ENCODE results near the gene IL24. TPM values are rescaled to one million over a fixed set of nuclear protein-coding genes. Genes with fewer than 3 reads are reported as not detected.

Gene IL24
- total RNA-seq, 1 donor from 2014 or later, result 3.1 TPM

DNA sequence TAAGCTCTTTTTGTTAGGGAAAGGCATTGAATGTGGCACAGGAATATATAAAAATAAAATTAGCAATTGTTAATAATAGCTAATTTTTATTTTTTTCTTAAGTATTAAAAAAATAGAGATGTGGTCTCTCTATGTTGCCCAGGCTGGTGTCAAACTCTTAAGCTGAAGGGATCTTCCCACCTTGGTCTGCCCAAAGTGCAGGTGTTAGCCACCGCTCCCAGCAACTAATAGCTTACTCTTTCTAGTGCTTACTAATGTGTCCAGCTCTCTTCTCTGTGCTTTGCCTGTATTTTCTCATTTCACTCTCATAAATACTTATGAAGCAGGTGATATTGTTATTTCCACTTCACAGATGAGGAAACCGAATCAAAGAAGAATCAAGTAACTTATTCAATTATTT lies 13.4 kb upstream of the IL24 start:
- no peak overlapping the region for H3K4me3 Mint-ChIP-seq (ENCODE audit: low read depth)

DNA sequence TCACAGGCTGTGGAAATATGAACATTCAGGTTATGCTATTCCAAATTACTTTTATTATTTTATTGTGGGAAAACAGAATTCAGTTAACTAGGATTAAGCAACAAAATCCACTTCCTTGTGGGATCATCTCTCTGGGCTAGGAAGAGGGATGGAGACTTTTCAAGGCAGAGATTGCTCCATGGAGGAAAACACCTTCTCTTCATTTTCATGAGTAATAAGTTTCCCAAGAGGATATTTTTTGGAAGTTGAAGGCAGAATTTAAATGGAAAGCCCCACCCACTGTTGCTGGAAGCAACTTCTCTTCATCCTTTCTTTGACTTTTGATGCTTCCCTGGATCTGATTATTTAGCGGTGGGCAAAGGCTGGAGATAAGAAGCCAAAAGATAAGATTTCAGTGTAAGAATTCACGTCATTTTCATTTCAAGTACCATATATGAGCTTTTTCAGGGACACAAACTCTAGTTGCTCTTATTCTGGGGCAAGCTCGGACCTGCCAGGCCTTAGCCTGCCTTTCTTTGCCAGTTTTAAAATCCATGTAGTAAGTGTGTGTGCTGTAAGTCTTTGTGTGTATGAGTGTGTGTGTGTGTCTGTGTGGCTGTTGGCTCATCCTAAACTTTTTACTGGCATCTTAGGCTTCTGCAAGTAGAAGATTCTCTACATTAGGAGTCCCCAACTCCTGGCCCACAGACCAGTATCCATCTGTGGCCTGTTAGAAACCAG lies 11.7 kb upstream of the IL24 start:
- H3K4me1 Mint-ChIP-seq (ENCODE audit: low read depth), result peaks cover 24% of the 10 kb centered on the region
- H3K36me3 Mint-ChIP-seq (ENCODE audit: low read depth), result peaks cover 6% of the 10 kb centered on the region
- peaks cover 22% of the 10 kb centered on the region for H3K27me3 Mint-ChIP-seq (ENCODE audit: low read depth)
- no peaks in the 10 kb centered on the region for H3K9me3 Mint-ChIP-seq
- intact Hi-C loops (cut with micrococcal nuclease), result no loop called here
- no peak overlapping the region for H3K4me3 Mint-ChIP-seq (ENCODE audit: low read depth)
- DNase-seq (ENCODE audit: low spot score), result no peak
- H3K27ac Mint-ChIP-seq, result no peak overlapping the region

More for the DNA sequence above, 13.4 kb upstream of the IL24 start:
- H3K27ac Mint-ChIP-seq, result no peak overlapping the region
- H3K27me3 Mint-ChIP-seq (ENCODE audit: low read depth), result peaks cover 22% of the 10 kb centered on the region
- H3K36me3 Mint-ChIP-seq (ENCODE audit: low read depth), result peaks cover 6% of the 10 kb centered on the region
- peaks cover 7% of the 10 kb centered on the region for H3K9me3 Mint-ChIP-seq
- intact Hi-C loops (cut with micrococcal nuclease), result no loop called here
- no peak for DNase-seq (ENCODE audit: low spot score)
- H3K4me1 Mint-ChIP-seq (ENCODE audit: low read depth), result peaks cover 9% of the 10 kb centered on the region

DNA sequence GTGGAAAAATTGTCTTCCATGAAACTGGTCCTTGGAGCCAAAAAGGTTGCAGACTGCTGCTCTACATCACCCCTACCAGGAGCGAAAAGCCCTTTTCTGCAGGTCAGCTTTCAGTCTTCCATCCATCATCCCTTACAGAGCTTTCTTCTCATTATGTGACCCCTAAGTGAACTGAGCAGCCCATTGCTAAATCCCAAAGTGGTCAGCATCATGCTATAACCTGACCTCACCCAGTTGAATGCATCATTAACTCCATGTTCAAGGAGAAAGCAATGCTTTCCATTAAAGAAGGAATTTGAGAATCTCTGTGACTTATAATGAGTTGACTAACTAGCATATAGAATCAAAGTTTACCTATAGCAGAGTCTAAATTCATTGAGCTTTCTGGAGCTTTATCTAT lies 10.4 kb upstream of the IL24 start:
- H3K36me3 Mint-ChIP-seq (ENCODE audit: low read depth), result peaks cover 6% of the 10 kb centered on the region
- H3K4me3 Mint-ChIP-seq (ENCODE audit: low read depth), result no peak overlapping the region
- no peaks in the 10 kb centered on the region for H3K9me3 Mint-ChIP-seq
- peaks cover 22% of the 10 kb centered on the region for H3K27me3 Mint-ChIP-seq (ENCODE audit: low read depth)
- intact Hi-C loops (cut with micrococcal nuclease), result no loop called here
- no peak overlapping the region for H3K27ac Mint-ChIP-seq
- DNase-seq (ENCODE audit: low spot score), result no peak
- H3K4me1 Mint-ChIP-seq (ENCODE audit: low read depth), result peaks cover 38% of the 10 kb centered on the region

DNA sequence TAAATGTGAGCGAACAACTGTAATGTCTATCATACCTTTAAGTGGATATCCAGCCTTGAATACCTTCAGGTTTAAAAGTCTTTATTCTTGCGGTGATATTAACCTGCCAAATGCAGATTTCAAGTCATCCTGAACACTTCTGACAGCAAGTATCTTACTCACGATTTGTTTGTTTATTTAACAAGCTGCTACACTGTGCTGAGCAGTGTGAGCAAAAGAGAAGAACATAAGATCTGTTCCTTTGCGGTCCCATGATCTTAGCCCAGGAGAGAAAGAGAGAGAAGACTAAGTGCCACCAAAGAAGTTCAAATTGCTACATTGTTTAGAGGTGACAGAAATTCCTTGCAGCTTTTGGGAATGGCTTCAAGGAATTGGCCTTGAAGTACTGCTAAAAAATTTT lies 9.5 kb upstream of the IL24 start:
- intact Hi-C loops (cut with micrococcal nuclease), result no loop called here
- H3K27me3 Mint-ChIP-seq (ENCODE audit: low read depth), result peaks cover 20% of the 10 kb centered on the region
- H3K4me1 Mint-ChIP-seq (ENCODE audit: low read depth), result peaks cover 43% of the 10 kb centered on the region
- DNase-seq (ENCODE audit: low spot score), result no peak
- H3K36me3 Mint-ChIP-seq (ENCODE audit: low read depth), result peaks cover 6% of the 10 kb centered on the region
- H3K9me3 Mint-ChIP-seq, result no peaks in the 10 kb centered on the region
- no peak overlapping the region for H3K27ac Mint-ChIP-seq
- H3K4me3 Mint-ChIP-seq (ENCODE audit: low read depth), result no peak overlapping the region

- DNase-seq (ENCODE audit: low spot score), result no peak
- intact Hi-C loops (cut with micrococcal nuclease), result no loop called here
- Mint-ChIP-seq H3K4me1 (ENCODE audit: low read depth) (peaks cover 59% of the 10 kb centered on the region), H3K4me3 (ENCODE audit: low read depth) (no peak overlapping the region), H3K9me3 (no peaks in the 10 kb centered on the region), H3K27ac (peak overlapping the region; percentile 41), H3K36me3 (ENCODE audit: low read depth) (peaks cover 6% of the 10 kb centered on the region), H3K27me3 (ENCODE audit: low read depth) (peaks cover 12% of the 10 kb centered on the region)
Measured at GRCh38 chr1:206890125-206891060, 6.8 kb upstream of the IL24 start.

- H3K27ac Mint-ChIP-seq, result no peak overlapping the region
- intact Hi-C loops (cut with micrococcal nuclease), result no loop called here
- peaks cover 64% of the 10 kb centered on the region for H3K4me1 Mint-ChIP-seq (ENCODE audit: low read depth)
- H3K4me3 Mint-ChIP-seq (ENCODE audit: low read depth), result no peak overlapping the region
- H3K27me3 Mint-ChIP-seq (ENCODE audit: low read depth), result peaks cover 8% of the 10 kb centered on the region
- DNase-seq (ENCODE audit: low spot score), result no peak
- peaks cover 6% of the 10 kb centered on the region for H3K36me3 Mint-ChIP-seq (ENCODE audit: low read depth)
- H3K9me3 Mint-ChIP-seq, result no peaks in the 10 kb centered on the region
Measured at GRCh38 chr1:206891412-206891811, 5.8 kb upstream of the IL24 start.

GRCh38 chr1:206892351-206892984 lies 4.8 kb upstream of the IL24 start:
- intact Hi-C loops (cut with micrococcal nuclease), result no loop called here
- Mint-ChIP-seq H3K4me1 (ENCODE audit: low read depth) (peaks cover 72% of the 10 kb centered on the region), H3K27ac (no peak overlapping the region), H3K4me3 (ENCODE audit: low read depth) (no peak overlapping the region), H3K27me3 (ENCODE audit: low read depth) (peaks cover under 1% of the 10 kb centered on the region), H3K9me3 (no peaks in the 10 kb centered on the region), H3K36me3 (ENCODE audit: low read depth) (peaks cover 6% of the 10 kb centered on the region)
- no peak for DNase-seq (ENCODE audit: low spot score)

- Mint-ChIP-seq H3K27me3 (ENCODE audit: low read depth) (no peaks in the 10 kb centered on the region), H3K9me3 (no peaks in the 10 kb centered on the region), H3K27ac (peak overlapping the region; percentile 21), H3K4me3 (ENCODE audit: low read depth) (no peak overlapping the region), H3K36me3 (ENCODE audit: low read depth) (peaks cover 6% of the 10 kb centered on the region), H3K4me1 (ENCODE audit: low read depth) (peaks cover 70% of the 10 kb centered on the region)
- no peak for DNase-seq (ENCODE audit: low spot score)
- intact Hi-C loops (cut with micrococcal nuclease), result no loop called here
Measured at GRCh38 chr1:206893380-206893779, 3.9 kb upstream of the IL24 start.

DNA sequence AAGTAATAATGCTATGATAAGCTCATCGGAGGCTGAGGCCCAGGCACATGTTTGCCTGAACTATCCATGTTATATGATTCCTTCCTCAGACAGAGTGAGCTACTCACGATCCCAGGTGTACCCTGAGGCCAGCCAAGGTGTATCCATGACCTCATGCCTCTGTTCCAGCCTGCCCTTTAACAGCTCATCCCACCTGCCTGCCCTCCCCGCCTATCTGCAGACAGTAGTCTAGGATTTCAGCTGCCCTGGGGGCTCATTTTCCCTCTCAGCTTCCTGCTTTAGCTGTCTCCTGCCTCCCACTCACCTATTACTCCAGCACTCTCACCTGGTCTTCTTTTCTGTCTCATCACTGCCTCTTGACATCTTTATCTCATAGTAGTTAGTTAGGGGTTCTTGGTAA lies 1.9 kb upstream of the IL24 start:
- H3K9me3 Mint-ChIP-seq, result no peaks in the 10 kb centered on the region
- no peak for DNase-seq (ENCODE audit: low spot score)
- intact Hi-C loops (cut with micrococcal nuclease), result no loop called here
- H3K4me3 Mint-ChIP-seq (ENCODE audit: low read depth), result no peak overlapping the region
- H3K4me1 Mint-ChIP-seq (ENCODE audit: low read depth), result peaks cover 59% of the 10 kb centered on the region
- H3K27ac Mint-ChIP-seq, result no peak overlapping the region
- H3K27me3 Mint-ChIP-seq (ENCODE audit: low read depth), result no peaks in the 10 kb centered on the region
- no peaks in the 10 kb centered on the region for H3K36me3 Mint-ChIP-seq (ENCODE audit: low read depth)

DNA sequence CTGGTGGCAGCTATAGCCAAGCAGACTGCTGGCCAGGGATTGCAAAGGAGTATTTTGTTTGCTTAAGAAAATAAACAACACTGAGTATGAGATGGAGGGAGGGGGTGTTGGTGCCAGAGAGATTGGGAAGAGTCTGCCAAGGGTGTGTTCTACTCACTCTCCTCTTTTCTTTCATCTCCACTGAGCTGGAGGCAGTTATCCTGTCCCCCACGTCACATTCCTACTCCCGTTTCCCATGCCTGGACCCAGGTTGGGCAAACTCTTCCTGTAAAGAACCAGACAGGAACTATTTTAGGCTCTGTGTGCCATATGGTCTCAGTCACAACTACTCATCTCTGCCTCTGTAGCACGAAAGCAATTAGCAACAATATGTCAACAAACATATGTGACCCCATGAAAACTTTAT lies 1.4 kb upstream of the IL24 start:
- no peak overlapping the region for H3K27ac Mint-ChIP-seq
- no peaks in the 10 kb centered on the region for H3K27me3 Mint-ChIP-seq (ENCODE audit: low read depth)
- intact Hi-C loops (cut with micrococcal nuclease), result loop anchor here (2.0 kb wide), 2 partner anchors 15 to 27 kb away; no protein-coding TSS in a partner anchor

GRCh38 chr1:206896261-206896660 lies 982 bp upstream of the IL24 start:
- Mint-ChIP-seq H3K4me1 (ENCODE audit: low read depth) (peaks cover 53% of the 10 kb centered on the region), H3K36me3 (ENCODE audit: low read depth) (no peaks in the 10 kb centered on the region), H3K4me3 (ENCODE audit: low read depth) (no peak overlapping the region), H3K27ac (no peak overlapping the region), H3K27me3 (ENCODE audit: low read depth) (no peaks in the 10 kb centered on the region), H3K9me3 (no peaks in the 10 kb centered on the region)
- no peak for DNase-seq (ENCODE audit: low spot score)
- intact Hi-C loops (cut with micrococcal nuclease), result loop anchor here (2.0 kb wide), 2 partner anchors 15 to 27 kb away; no protein-coding TSS in a partner anchor

More for the DNA sequence above, 1.4 kb upstream of the IL24 start:
- no peak for DNase-seq (ENCODE audit: low spot score)
- Mint-ChIP-seq H3K4me1 (ENCODE audit: low read depth) (peaks cover 56% of the 10 kb centered on the region), H3K4me3 (ENCODE audit: low read depth) (no peak overlapping the region), H3K9me3 (no peaks in the 10 kb centered on the region), H3K36me3 (ENCODE audit: low read depth) (no peaks in the 10 kb centered on the region)

DNA sequence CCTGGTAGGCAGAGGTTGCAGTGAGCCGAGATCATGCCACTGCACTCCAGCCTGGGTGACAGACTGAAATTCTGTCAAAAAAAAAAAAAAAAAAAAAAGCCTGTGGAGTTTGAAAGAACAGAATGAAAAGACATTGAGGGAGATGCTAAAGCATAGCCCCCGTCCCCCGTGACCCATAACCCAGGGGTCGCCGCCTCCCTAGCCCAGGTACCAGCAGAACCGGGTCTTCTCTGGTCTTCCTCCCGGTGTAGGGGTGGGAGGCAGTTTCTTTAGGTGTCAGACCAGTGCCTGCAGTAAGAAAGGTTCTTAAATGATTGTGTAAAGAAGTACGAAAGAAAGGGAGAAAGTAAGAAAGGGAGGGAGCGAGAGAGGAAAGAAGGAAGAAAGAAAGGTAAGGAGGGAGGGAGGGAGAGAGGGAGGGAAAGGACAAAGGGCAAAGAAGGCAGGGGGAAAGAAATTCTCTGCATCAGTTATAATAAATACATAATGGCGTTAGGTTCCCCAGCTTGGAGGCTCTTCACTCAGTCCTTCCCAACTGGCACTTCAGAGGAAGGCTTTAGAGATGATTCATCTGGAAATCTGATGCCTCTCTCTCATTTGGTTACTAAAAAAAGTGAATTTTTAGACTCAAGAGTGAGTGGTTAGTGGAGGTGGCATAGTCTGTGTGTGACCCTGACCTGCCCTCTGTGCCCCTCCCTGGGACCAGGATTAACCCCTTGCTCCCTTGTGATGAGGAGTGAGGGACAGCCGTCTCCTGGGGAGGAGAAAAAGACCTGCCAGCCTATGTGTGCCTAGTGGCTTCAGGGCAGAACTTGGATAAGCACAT lies 1.1 kb downstream of the IL24 start:
- Mint-ChIP-seq H3K27me3 (ENCODE audit: low read depth) (no peaks in the 10 kb centered on the region), H3K4me3 (ENCODE audit: low read depth) (no peak overlapping the region), H3K9me3 (no peaks in the 10 kb centered on the region), H3K27ac (no peak overlapping the region), H3K36me3 (ENCODE audit: low read depth) (peaks cover 8% of the 10 kb centered on the region), H3K4me1 (ENCODE audit: low read depth) (peaks cover 35% of the 10 kb centered on the region)
- intact Hi-C loops (cut with micrococcal nuclease), result no loop called here
- DNase-seq (ENCODE audit: low spot score), result no peak
